HCT116 (cell line): Measurements from ENCODE around the gene CCDC106. TPM values are rescaled to one million over a fixed set of nuclear protein-coding genes. Genes with fewer than 3 reads are reported as not detected.

Source experiments
- ATAC-seq: fragments of 200-7000 bp; cut with Tn5 transposase; 2 replicates; pipeline ENCODE4 v1.9.1; 2020; ENCODE audit warnings: mild to moderate bottlenecking, moderate library complexity
- BruUV-seq: library from RNA; stranded (reverse); fragments of 400-500 nt; replicated peaks from 2 replicates; lab custom pipeline; 2021; lab: Mats Ljungman, UMichigan
- CTCF ChIA-PET: fragments of 300-600 bp; sonication (Branson Sonifier 250); formaldehyde crosslinking; loops from one replicate; lab custom pipeline; 2021; ENCODE audit warnings: antibody characterized with exemption; lab: Charles Lee
- POLR2A ChIA-PET: fragments of 300-600, 350-600 bp; sonication (Branson Sonifier 250); formaldehyde crosslinking; loops from one replicate; lab custom pipeline; 2021; ENCODE audit warnings: antibody characterized with exemption; lab: Charles Lee
- RAD21 ChIA-PET, 2 experiments: fragments of 300-600 bp; sonication (Branson Sonifier 250); formaldehyde crosslinking; loops; one replicate each; lab custom pipeline; 2023; ENCODE audit warnings: low total read pairs in 2 of 2; ENCODE audit not compliant: uncharacterized antibody in 2 of 2, unreplicated experiment in 2 of 2, low non-redundant PET in 1 of 2; lab: Charles Lee
- DNase-seq: peaks from one replicate; pipeline ENCODE4 v3.0.0-alpha.2; 2010; ENCODE audit warnings: low read depth, low spot score
- H2AFZ ChIP-seq: fragments of 200-600 bp; shearing (Covaris generic), sonication (generic); 2 replicates; pipeline ENCODE4 v1.6.1; 2017; ENCODE audit warnings: low read depth, mixed run types, mixed read lengths, antibody characterized with exemption, low read length; ENCODE audit not compliant: poor library complexity, severe bottlenecking
- H3K27ac ChIP-seq: 2 replicates; pipeline ENCODE4 v1.5.1; 2012; ENCODE audit warnings: low read depth, low read length
- H3K27me3 ChIP-seq: fragments of 200-600 bp; sonication (generic); 2 replicates; pipeline ENCODE4 v1.6.1; 2016; ENCODE audit warnings: mixed run types, low read length, mixed read lengths; ENCODE audit not compliant: insufficient read depth
- H3K36me3 ChIP-seq, 2 experiments: fragments of 200-500 bp in 1 of 2; fragments of 200-600 bp in 1 of 2; sonication (Bioruptor generic) in 1 of 2; sonication (generic) in 1 of 2; 2 replicates each; pipeline versions ENCODE4 v1.5.1 to v1.6.1; 2014 to 2016; ENCODE audit warnings: low read length in 2 of 2, inconsistent platforms in 1 of 2, mixed read lengths in 1 of 2, mixed run types in 1 of 2; ENCODE audit not compliant: insufficient read depth in 2 of 2, control insufficient read depth in 1 of 2
- H3K4me1 ChIP-seq, 2 experiments: fragments of 200-600 bp in 1 of 2; sonication (generic) in 1 of 2; 2 replicates each; pipeline versions ENCODE4 v1.5.1 to v1.6.1; 2012 to 2017; ENCODE audit warnings: low read length in 2 of 2, inconsistent platforms in 1 of 2, mild to moderate bottlenecking in 1 of 2, mixed read lengths in 1 of 2, mixed run types in 1 of 2, moderate library complexity in 1 of 2; ENCODE audit not compliant: insufficient read depth in 2 of 2, control insufficient read depth in 1 of 2
- H3K4me2 ChIP-seq: fragments of 200-600 bp; sonication (generic); 2 replicates; pipeline ENCODE4 v1.6.1; 2017; ENCODE audit warnings: mixed run types, low read length, mixed read lengths
- H3K4me3 ChIP-seq, 2 experiments: fragments of 200-600 bp in 1 of 2; sonication (generic) in 1 of 2; replicated peaks in 1 of 2; 2 replicates each; pipeline ENCODE4 v1.5.1; 2011 to 2016; ENCODE audit warnings: low read length in 2 of 2, control low read depth in 1 of 2, low read depth in 1 of 2, mild to moderate bottlenecking in 1 of 2, mixed read lengths in 1 of 2, mixed run types in 1 of 2
- H3K79me2 ChIP-seq: fragments of 200-600 bp; sonication (generic); 2 replicates; pipeline ENCODE4 v1.6.1; 2017; ENCODE audit warnings: mild to moderate bottlenecking, mixed run types, low read length, moderate library complexity, mixed read lengths; ENCODE audit not compliant: insufficient read depth
- H3K9ac ChIP-seq: fragments of 200-600 bp; sonication (generic); 2 replicates; pipeline ENCODE4 v1.6.1; 2016; ENCODE audit warnings: low read length, mixed read lengths
- H3K9me2 ChIP-seq: fragments of 200-600 bp; sonication (generic), shearing (Covaris generic); 2 replicates; pipeline ENCODE4 v1.6.1; 2017; ENCODE audit warnings: mixed run types, mild to moderate bottlenecking, moderate library complexity; ENCODE audit not compliant: insufficient read depth
- H3K9me3 ChIP-seq, 2 experiments: fragments of 200-500 bp in 1 of 2; fragments of 200-600 bp in 1 of 2; sonication (Bioruptor generic) in 1 of 2; sonication (generic) in 1 of 2; 2 replicates each; pipeline ENCODE4 v1.6.1; 2014 to 2017; ENCODE audit warnings: low read length in 2 of 2, mixed read lengths in 2 of 2, inconsistent platforms in 1 of 2, low read depth in 1 of 2, mild to moderate bottlenecking in 1 of 2, mixed run types in 1 of 2, moderate library complexity in 1 of 2; ENCODE audit not compliant: control insufficient read depth in 1 of 2, insufficient read depth in 1 of 2
- H4K20me1 ChIP-seq: fragments of 200-600 bp; sonication (generic), shearing (Covaris generic); 2 replicates; pipeline ENCODE4 v1.6.1; 2017; ENCODE audit warnings: mixed run types, mild to moderate bottlenecking, moderate library complexity; ENCODE audit not compliant: insufficient read depth
- CEBPB ChIP-seq: IDR thresholded peaks from 2 replicates; pipeline ENCODE4 v1.6.1; 2012; ENCODE audit warnings: low read depth
- EGR1 ChIP-seq: IDR thresholded peaks from 2 replicates; pipeline ENCODE4 v1.6.1; 2012; ENCODE audit warnings: low read depth
- JUND ChIP-seq: IDR thresholded peaks from 2 replicates; pipeline ENCODE4 v1.6.1; 2012
- MAX ChIP-seq: IDR thresholded peaks from 2 replicates; pipeline ENCODE4 v1.6.1; 2012
- POLR2A ChIP-seq: IDR thresholded peaks from 2 replicates; pipeline ENCODE4 v1.7.0; 2011; ENCODE audit warnings: borderline replicate concordance; ENCODE audit not compliant: insufficient read depth, insufficient read length; ENCODE audit errors: extremely low read depth
- REST ChIP-seq: IDR thresholded peaks from 2 replicates; pipeline ENCODE4 v1.6.1; 2012; ENCODE audit warnings: low read depth
- SRF ChIP-seq: IDR thresholded peaks from 2 replicates; pipeline ENCODE4 v1.6.1; 2012; ENCODE audit warnings: low read depth
- YY1 ChIP-seq: IDR thresholded peaks from 2 replicates; pipeline ENCODE4 v1.6.1; 2011; ENCODE audit warnings: low read length, low read depth, moderate library complexity, mild to moderate bottlenecking; ENCODE audit not compliant: insufficient replicate concordance; ENCODE audit errors: extremely low read depth
- ZBTB33 ChIP-seq: IDR thresholded peaks from 2 replicates; pipeline ENCODE4 v1.6.1; 2011; ENCODE audit warnings: mild to moderate bottlenecking, low read length, moderate library complexity; ENCODE audit not compliant: insufficient replicate concordance; ENCODE audit errors: extremely low read depth
- ZNF274 ChIP-seq: fragments of 200-500 bp; sonication (Bioruptor generic); IDR thresholded peaks from 2 replicates; pipeline ENCODE4 v1.6.1; 2014; ENCODE audit warnings: mild to moderate bottlenecking, low read depth, low read length, inconsistent platforms
- intact Hi-C: fragments of 100-400 bp; cut with micrococcal nuclease; formaldehyde crosslinking; loops from 2 replicates; pipeline ENCODE4 v1.10.0; 2022
- total RNA-seq: library from RNA; stranded (reverse); gene quantifications from one replicate; pipeline ENCODE4 v1.2.1, GENCODE V29; 2021; ENCODE audit not compliant: unreplicated experiment

CCDC106 gene
- total RNA-seq, 1 experiment from 2014 or later = 1.0 TPM

GRCh38 chr19:55654323-55654867 is 6.4 kb downstream of the CCDC106 start:
- ChIA-PET RAD21 (interaction anchor here in 1 of 2 experiments (0.7 kb wide), 1 partner anchor 22 kb away, joined by 6 read pairs; no protein-coding TSS in a partner anchor), CTCF (interaction anchor here (0.6 to 1.6 kb wide), 14 partner anchors 11 to 679 kb away, joined by 3 to 24 read pairs (median 4); partner anchors contain the start of genes FIZ1, ZNF581, ZNF628 and ZNF865), POLR2A (interaction anchor here (0.7 to 2.4 kb wide), 15 partner anchors 9 to 1787 kb away, joined by 3 to 15 read pairs (median 4); partner anchors contain the start of genes FIZ1, MYADM, PPP1R12C and TMEM238)
- BruUV-seq = no TSS peak
- no peaks in the 10 kb centered on the region for H3K27me3 ChIP-seq
- H3K4me2 ChIP-seq = peak overlapping the region; percentile 79
- no peaks in the 10 kb centered on the region; the same call in 1 of the 2 replicates for H4K20me1 ChIP-seq
- H3K4me3 ChIP-seq = peak overlapping the region; percentile 67 to 87
- peak overlapping the region; percentile 85 for H3K27ac ChIP-seq
- TF ChIP-seq YY1 (peak; percentile 4), SRF (no peak)
- peak overlapping the region; percentile 99 for H3K9ac ChIP-seq
- peaks cover 3 to 8% of the 10 kb centered on the region in 2 experiments; a peak in 2 of 4 replicates for H3K36me3 ChIP-seq
- peaks cover 42% of the 10 kb centered on the region for H3K79me2 ChIP-seq
- no peaks in the 10 kb centered on the region for H3K9me3 ChIP-seq
- H3K4me1 ChIP-seq = peaks cover 18 to 29% of the 10 kb centered on the region in 2 experiments; a peak in 3 of 4 replicates
- no peak overlapping the region for H2AFZ ChIP-seq
- ATAC-seq = peak; percentile 83
- no peaks in the 10 kb centered on the region for H3K9me2 ChIP-seq
- peak; percentile 99 for DNase-seq
- intact Hi-C loops = no loop called here

GRCh38 chr19:55654868-55655647 is 7.0 kb downstream of the CCDC106 start, which contains the start of gene U2AF2:
Gene U2AF2 (plus strand): TSS chr19:55655035. CDS start chr19:55655105, 70 bp downstream.
- H3K27ac ChIP-seq = peak within 1 kb of the TSS; percentile 99
- H3K9me2 ChIP-seq = no peaks in the 10 kb centered on the region
- H3K4me1 ChIP-seq = peaks cover 18 to 29% of the 10 kb centered on the region in 2 experiments; a peak in 3 of 4 replicates
- intact Hi-C loops = no loop called here
- peaks cover 9 to 14% of the 10 kb centered on the region in 2 experiments; a peak in 3 of 4 replicates for H3K36me3 ChIP-seq
- peak; percentile 62 for ATAC-seq
- H3K4me3 ChIP-seq = peak within 1 kb of the TSS; percentile 93 to 94
- no peaks in the 10 kb centered on the region; the same call in 1 of the 2 replicates for H4K20me1 ChIP-seq
- no peak within 1 kb of the TSS for H2AFZ ChIP-seq
- RAD21 ChIA-PET = no interaction called here
- H3K9me3 ChIP-seq = no peaks in the 10 kb centered on the region
- peak within 1 kb of the TSS; percentile 79 for H3K4me2 ChIP-seq
- no peaks in the 10 kb centered on the region for H3K27me3 ChIP-seq
- POLR2A ChIA-PET = interaction anchor here (0.7 to 2.4 kb wide), 14 partner anchors 9 to 1787 kb away, joined by 3 to 15 read pairs (median 4); partner anchors contain the start of genes FIZ1, MYADM, PPP1R12C and TMEM238
- no TSS peak for BruUV-seq
- peaks cover 49% of the 10 kb centered on the region for H3K79me2 ChIP-seq
- peak within 1 kb of the TSS; percentile 99 for H3K9ac ChIP-seq
- CTCF ChIA-PET = interaction anchor here (0.6 to 1.6 kb wide), 14 partner anchors 12 to 678 kb away, joined by 3 to 24 read pairs (median 4); partner anchors contain the start of genes FIZ1, ZNF581, ZNF628 and ZNF865
- peak; percentile 87 for DNase-seq
- TF ChIP-seq EGR1 = no peak
- TF ChIP-seq SRF = no peak
- no peak for TF ChIP-seq ZNF274
- peak; percentile 95 for TF ChIP-seq MAX
- no peak for TF ChIP-seq ZBTB33
- TF ChIP-seq POLR2A = peak; percentile 59
- TF ChIP-seq JUND = no peak
- TF ChIP-seq REST = no peak
- no peak for TF ChIP-seq CEBPB
